Measurements from ENCODE around the gene TCOF1.
A peak's percentile ranks its signal among the peaks of the same experiment; 100 is the strongest.

Gene TCOF1

GRCh38 chr5:150441813-150442698 lies 84.6 kb downstream of the TCOF1 start:
- Histone ChIP-seq H3K9me3 (ENCODE audit: control insufficient read depth in 1 of 2, low read length in 2 of 2) (no peaks in the 10 kb centered on the region), H3K4me1 (ENCODE audit: control insufficient read depth in 1 of 2, insufficient read depth in 2 of 2, low read length in 2 of 2) (peaks cover 0 to 11% of the 10 kb centered on the region in 2 donors)

DNA sequence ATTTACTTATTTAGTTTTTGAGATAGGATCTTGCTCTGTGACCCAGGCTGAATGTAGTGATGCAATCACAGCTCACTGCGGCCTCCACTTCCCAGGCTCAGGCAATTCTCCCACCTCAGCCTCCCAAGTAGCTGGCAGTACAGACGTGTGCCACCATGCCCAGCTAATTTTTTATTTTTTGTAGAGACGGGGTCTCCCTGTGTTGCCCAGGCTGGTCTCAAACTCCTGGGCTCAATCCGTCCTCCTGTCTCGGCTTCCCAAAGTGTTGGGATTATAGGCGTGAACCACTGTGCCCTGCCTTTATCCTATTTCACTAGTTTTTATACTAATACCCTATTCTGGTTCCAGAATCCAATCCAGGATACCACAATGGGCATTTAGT lies 85.2 kb downstream of the TCOF1 start:
- H3K4me3 ChIP-seq (ENCODE audit: low read depth in 1 of 2, low read length in 2 of 2): no peak overlapping the region
- H3K27me3 ChIP-seq (ENCODE audit: low read depth, low read length): no peaks in the 10 kb centered on the region
- no peak overlapping the region for H3K27ac ChIP-seq (ENCODE audit: low read length)
- H3K9me3 ChIP-seq (ENCODE audit: control insufficient read depth in 1 of 2, low read length in 2 of 2): no peaks in the 10 kb centered on the region
- H3K4me1 ChIP-seq (ENCODE audit: control insufficient read depth in 1 of 2, insufficient read depth in 2 of 2, low read length in 2 of 2): peaks cover 0 to 17% of the 10 kb centered on the region in 2 donors
- H3K36me3 ChIP-seq (ENCODE audit: control insufficient read depth in 1 of 2, insufficient read depth in 2 of 2, low read length in 2 of 2): peaks cover 43 to 44% of the 10 kb centered on the region in 2 donors

More at GRCh38 chr5:150441813-150442698, 84.6 kb downstream of the TCOF1 start:
- Histone ChIP-seq H3K4me3 (ENCODE audit: low read depth in 1 of 2, low read length in 2 of 2) (no peak overlapping the region), H3K27ac (ENCODE audit: low read length) (no peak overlapping the region), H3K27me3 (ENCODE audit: low read depth, low read length) (no peaks in the 10 kb centered on the region), H3K36me3 (ENCODE audit: control insufficient read depth in 1 of 2, insufficient read depth in 2 of 2, low read length in 2 of 2) (peaks cover 38 to 40% of the 10 kb centered on the region in 2 donors)

- peaks cover 44 to 48% of the 10 kb centered on the region in 2 donors for H3K36me3 ChIP-seq (ENCODE audit: control insufficient read depth in 1 of 2, insufficient read depth in 2 of 2, low read length in 2 of 2)
- H3K4me1 ChIP-seq (ENCODE audit: control insufficient read depth in 1 of 2, insufficient read depth in 2 of 2, low read length in 2 of 2): peaks cover 7 to 25% of the 10 kb centered on the region in 2 donors
Measured at GRCh38 chr5:150443242-150444075, 86.0 kb downstream of the TCOF1 start.

DNA sequence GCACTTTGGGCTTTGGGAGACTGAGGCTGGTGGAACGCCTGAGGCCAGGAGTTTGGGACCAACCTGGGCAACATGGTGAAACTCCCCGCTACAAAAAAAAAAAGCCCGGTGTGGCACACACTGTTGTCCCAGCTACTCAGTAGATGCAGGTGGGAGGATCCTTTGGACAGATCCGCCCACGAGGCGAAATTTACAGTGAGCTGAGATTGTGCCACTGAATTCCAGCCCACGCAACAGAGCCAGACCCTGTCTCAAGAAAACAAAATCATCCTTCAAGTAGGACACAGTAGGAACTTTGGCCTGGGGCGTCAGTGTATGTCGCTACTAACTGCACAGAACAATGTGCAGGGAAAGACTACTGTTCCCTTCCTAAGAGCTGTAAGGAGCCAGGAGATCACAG lies 87.3 kb downstream of the TCOF1 start:
- Histone ChIP-seq H3K4me1 (ENCODE audit: control insufficient read depth in 1 of 2, insufficient read depth in 2 of 2, low read length in 2 of 2) (peaks cover 12 to 30% of the 10 kb centered on the region in 2 donors), H3K27ac (ENCODE audit: low read length) (no peak overlapping the region), H3K4me3 (ENCODE audit: low read depth in 1 of 2, low read length in 2 of 2) (no peak overlapping the region), H3K9me3 (ENCODE audit: control insufficient read depth in 1 of 2, low read length in 2 of 2) (no peaks in the 10 kb centered on the region), H3K36me3 (ENCODE audit: control insufficient read depth in 1 of 2, insufficient read depth in 2 of 2, low read length in 2 of 2) (peaks cover 46 to 48% of the 10 kb centered on the region in 2 donors), H3K27me3 (ENCODE audit: low read depth, low read length) (no peaks in the 10 kb centered on the region)

More at GRCh38 chr5:150443242-150444075, 86.0 kb downstream of the TCOF1 start:
- H3K27ac ChIP-seq (ENCODE audit: low read length): no peak overlapping the region
- no peaks in the 10 kb centered on the region for H3K9me3 ChIP-seq (ENCODE audit: control insufficient read depth in 1 of 2, low read length in 2 of 2)
- H3K27me3 ChIP-seq (ENCODE audit: low read depth, low read length): no peaks in the 10 kb centered on the region
- H3K4me3 ChIP-seq (ENCODE audit: low read depth in 1 of 2, low read length in 2 of 2): no peak overlapping the region

DNA sequence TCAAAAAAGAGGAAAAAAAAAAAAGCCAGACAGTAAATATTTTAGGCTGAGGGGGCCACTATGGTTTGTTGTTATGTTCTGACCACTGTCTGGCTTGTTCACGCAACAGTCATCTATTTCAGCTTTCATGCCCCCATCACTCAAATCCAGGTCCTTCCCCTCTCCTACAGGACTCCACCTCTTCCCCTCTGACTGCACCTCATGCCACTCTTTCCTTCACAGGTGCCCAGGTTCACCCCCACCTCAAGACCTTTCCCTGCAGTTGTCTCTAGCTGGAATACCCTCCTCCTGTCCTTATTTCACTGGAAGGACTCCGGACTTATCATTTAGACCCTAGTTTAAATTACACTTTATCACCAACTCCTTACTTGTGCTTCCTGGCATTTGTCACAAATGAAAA lies 88.6 kb downstream of the TCOF1 start:
- no peaks in the 10 kb centered on the region for H3K27me3 ChIP-seq (ENCODE audit: low read depth, low read length)
- H3K4me3 ChIP-seq (ENCODE audit: low read depth in 1 of 2, low read length in 2 of 2): no peak overlapping the region
- no peaks in the 10 kb centered on the region for H3K9me3 ChIP-seq (ENCODE audit: control insufficient read depth in 1 of 2, low read length in 2 of 2)
- H3K36me3 ChIP-seq (ENCODE audit: control insufficient read depth in 1 of 2, insufficient read depth in 2 of 2, low read length in 2 of 2): peaks cover 47 to 48% of the 10 kb centered on the region in 2 donors
- H3K27ac ChIP-seq (ENCODE audit: low read length): no peak overlapping the region
- peaks cover 12 to 30% of the 10 kb centered on the region in 2 donors for H3K4me1 ChIP-seq (ENCODE audit: control insufficient read depth in 1 of 2, insufficient read depth in 2 of 2, low read length in 2 of 2)

DNA sequence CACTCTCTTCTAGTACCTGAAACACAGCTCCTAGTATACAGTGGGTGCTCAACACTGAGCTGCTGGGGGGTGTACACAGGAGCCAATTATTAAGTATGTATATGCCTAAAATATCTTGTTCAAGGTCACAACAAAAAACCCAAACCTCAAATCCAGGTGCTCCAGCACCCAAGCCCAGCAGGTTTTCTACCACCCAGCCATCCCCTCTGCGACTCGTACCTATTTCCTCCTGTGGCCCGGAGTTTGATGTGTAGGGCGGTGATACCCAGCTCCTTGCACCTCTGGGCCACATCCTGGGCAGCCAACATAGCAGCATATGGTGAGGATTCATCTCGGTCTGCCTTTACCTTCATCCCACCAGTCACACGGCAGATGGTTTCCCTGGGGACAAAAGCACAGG lies 89.1 kb downstream of the TCOF1 start:
- peaks cover 47 to 48% of the 10 kb centered on the region in 2 donors for H3K36me3 ChIP-seq (ENCODE audit: control insufficient read depth in 1 of 2, insufficient read depth in 2 of 2, low read length in 2 of 2)
- H3K4me1 ChIP-seq (ENCODE audit: control insufficient read depth in 1 of 2, insufficient read depth in 2 of 2, low read length in 2 of 2): peaks cover 12 to 30% of the 10 kb centered on the region in 2 donors
- no peak overlapping the region for H3K4me3 ChIP-seq (ENCODE audit: low read depth in 1 of 2, low read length in 2 of 2)
- no peaks in the 10 kb centered on the region for H3K9me3 ChIP-seq (ENCODE audit: control insufficient read depth in 1 of 2, low read length in 2 of 2)
- no peaks in the 10 kb centered on the region for H3K27me3 ChIP-seq (ENCODE audit: low read depth, low read length)
- peak overlapping the region; percentile 10 for H3K27ac ChIP-seq (ENCODE audit: low read length)

DNA sequence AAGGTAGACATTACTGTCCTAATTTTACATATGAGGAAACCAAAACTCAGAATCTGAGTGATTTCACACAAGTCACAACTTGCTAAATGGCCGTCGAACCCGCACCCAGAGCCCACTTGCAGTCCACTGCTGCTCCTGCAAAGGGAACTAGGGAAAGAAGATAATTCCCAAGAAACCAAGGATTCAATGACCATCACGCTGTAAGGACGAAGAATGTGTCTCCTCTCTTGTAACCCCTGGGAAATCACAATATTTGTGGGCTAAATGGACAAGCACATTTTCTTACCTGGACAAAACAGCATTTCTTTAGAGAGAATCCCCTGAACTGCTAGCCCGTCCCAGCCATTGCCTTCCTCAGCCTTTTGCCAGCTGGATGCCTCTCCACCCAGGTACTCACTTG lies 89.7 kb downstream of the TCOF1 start:
- no peak overlapping the region for H3K4me3 ChIP-seq (ENCODE audit: low read depth in 1 of 2, low read length in 2 of 2)
- H3K27me3 ChIP-seq (ENCODE audit: low read depth, low read length): no peaks in the 10 kb centered on the region
- no peak overlapping the region for H3K27ac ChIP-seq (ENCODE audit: low read length)
- no peaks in the 10 kb centered on the region for H3K9me3 ChIP-seq (ENCODE audit: control insufficient read depth in 1 of 2, low read length in 2 of 2)
- H3K4me1 ChIP-seq (ENCODE audit: control insufficient read depth in 1 of 2, insufficient read depth in 2 of 2, low read length in 2 of 2): peaks cover 12 to 30% of the 10 kb centered on the region in 2 donors
- peaks cover 47 to 48% of the 10 kb centered on the region in 2 donors for H3K36me3 ChIP-seq (ENCODE audit: control insufficient read depth in 1 of 2, insufficient read depth in 2 of 2, low read length in 2 of 2)

- peak overlapping the region; percentile 97 for H3K27ac ChIP-seq (ENCODE audit: low read length)
- peaks cover 45% of the 10 kb centered on the region in 2 donors for H3K36me3 ChIP-seq (ENCODE audit: control insufficient read depth in 1 of 2, insufficient read depth in 2 of 2, low read length in 2 of 2)
- H3K4me3 ChIP-seq (ENCODE audit: low read depth in 1 of 2, low read length in 2 of 2): peak overlapping the region; percentile 77 to 97
- H3K27me3 ChIP-seq (ENCODE audit: low read depth, low read length): no peaks in the 10 kb centered on the region
- peaks cover 12 to 30% of the 10 kb centered on the region in 2 donors for H3K4me1 ChIP-seq (ENCODE audit: control insufficient read depth in 1 of 2, insufficient read depth in 2 of 2, low read length in 2 of 2)
- H3K9me3 ChIP-seq (ENCODE audit: control insufficient read depth in 1 of 2, low read length in 2 of 2): no peaks in the 10 kb centered on the region
Measured at GRCh38 chr5:150448334-150448733, 90.8 kb downstream of the TCOF1 start.

DNA sequence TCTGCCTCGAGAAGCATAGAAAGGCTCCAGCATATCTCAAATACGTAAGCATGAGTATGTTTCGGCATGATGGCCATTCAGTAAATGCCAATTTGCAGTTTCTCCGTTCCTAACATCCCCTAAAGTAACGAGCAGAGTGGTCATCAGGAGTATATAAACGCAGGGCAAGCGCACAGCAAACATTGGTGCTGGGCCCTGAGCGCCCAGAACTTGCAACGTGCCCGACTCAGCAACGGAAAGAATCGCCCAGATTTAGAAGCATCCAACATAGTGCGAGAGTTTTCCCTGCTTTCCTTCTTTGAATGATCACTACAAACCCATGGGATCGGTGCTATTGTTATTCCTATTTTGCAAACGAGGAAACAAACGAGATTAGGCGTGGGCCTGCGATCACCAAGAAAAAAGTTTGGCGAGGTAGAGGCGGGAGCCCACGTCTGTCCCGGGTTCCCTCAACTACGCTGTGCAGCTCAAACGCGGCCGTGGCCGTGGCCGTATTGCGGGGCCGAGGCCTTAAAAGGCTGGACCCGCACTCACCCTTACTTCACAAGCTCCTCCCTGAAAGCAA lies 91.5 kb downstream of the TCOF1 start:
- peak overlapping the region; percentile 97 for H3K27ac ChIP-seq (ENCODE audit: low read length)
- H3K27me3 ChIP-seq (ENCODE audit: low read depth, low read length): no peaks in the 10 kb centered on the region
- no peaks in the 10 kb centered on the region for H3K9me3 ChIP-seq (ENCODE audit: control insufficient read depth in 1 of 2, low read length in 2 of 2)
- H3K4me1 ChIP-seq (ENCODE audit: control insufficient read depth in 1 of 2, insufficient read depth in 2 of 2, low read length in 2 of 2): peaks cover 12 to 24% of the 10 kb centered on the region in 2 donors
- H3K4me3 ChIP-seq (ENCODE audit: low read depth in 1 of 2, low read length in 2 of 2): peak overlapping the region; percentile 77 to 97
- H3K36me3 ChIP-seq (ENCODE audit: control insufficient read depth in 1 of 2, insufficient read depth in 2 of 2, low read length in 2 of 2): peaks cover 38% of the 10 kb centered on the region in 2 donors
